Measurements from ENCODE around the gene TBCD. TPM values are rescaled to one million over a fixed set of nuclear protein-coding genes. Genes with fewer than 3 reads are reported as not detected.
A peak's percentile ranks its signal among the peaks of the same experiment; 100 is the strongest.

The TBCD gene
- total and polyA plus RNA-seq, 12 donors: 41.3 to 107 (median 52.4) TPM

DNA sequence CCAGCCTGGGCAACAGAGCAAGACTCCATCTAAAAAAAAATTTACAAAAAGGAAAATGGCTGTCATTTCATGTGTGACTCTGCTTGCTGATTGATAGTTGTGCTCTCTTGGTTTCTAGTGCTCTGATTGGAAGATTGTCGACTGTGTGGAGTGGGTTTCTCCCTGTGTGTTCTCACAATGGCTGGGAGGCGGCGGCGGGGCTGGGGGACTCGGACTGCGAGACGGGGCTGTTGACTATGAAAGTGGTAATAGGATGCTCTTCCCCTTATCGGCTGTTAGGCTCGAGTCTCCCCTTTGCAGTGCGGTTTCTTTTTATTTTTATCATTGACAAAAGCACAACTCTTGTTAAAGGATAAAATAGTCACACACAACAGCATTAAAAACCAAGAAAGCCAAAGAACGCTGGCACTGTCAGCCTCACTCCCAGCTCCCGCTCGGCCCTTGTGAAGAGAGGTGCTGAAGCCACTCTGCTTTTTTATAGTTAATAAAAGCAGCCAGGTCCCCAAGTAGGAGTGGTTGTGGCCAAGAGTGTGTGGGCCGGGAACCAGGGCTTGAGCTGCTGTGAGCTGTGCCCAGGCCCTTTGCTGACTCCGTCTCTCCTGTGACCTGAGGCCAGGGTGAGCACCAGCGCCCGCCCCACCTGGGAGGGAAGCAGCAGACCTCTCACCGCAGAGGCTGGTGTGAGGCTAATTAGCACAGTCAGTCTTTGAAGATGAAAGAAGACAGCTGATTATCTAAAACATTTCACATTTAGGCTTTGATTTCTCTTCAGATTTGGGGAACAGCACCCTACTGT is 36.5 kb downstream of the TBCD start:
- Histone ChIP-seq H3K4me3 (no peak overlapping the region), H3K36me3 (peaks cover 0 to 20% (median 8%) of the 10 kb centered on the region in 9 donors), H3K9me3 (no peaks in the 10 kb centered on the region), H3K4me1 (peaks cover 0 to 14% (median 0%) of the 10 kb centered on the region in 9 donors), H3K27ac (no peak overlapping the region), H3K27me3 (no peaks in the 10 kb centered on the region)
- peak in 3 of 8 donors; percentile 44 to 52 (median 46) for ATAC-seq
- TF ChIP-seq, protein P1, sequence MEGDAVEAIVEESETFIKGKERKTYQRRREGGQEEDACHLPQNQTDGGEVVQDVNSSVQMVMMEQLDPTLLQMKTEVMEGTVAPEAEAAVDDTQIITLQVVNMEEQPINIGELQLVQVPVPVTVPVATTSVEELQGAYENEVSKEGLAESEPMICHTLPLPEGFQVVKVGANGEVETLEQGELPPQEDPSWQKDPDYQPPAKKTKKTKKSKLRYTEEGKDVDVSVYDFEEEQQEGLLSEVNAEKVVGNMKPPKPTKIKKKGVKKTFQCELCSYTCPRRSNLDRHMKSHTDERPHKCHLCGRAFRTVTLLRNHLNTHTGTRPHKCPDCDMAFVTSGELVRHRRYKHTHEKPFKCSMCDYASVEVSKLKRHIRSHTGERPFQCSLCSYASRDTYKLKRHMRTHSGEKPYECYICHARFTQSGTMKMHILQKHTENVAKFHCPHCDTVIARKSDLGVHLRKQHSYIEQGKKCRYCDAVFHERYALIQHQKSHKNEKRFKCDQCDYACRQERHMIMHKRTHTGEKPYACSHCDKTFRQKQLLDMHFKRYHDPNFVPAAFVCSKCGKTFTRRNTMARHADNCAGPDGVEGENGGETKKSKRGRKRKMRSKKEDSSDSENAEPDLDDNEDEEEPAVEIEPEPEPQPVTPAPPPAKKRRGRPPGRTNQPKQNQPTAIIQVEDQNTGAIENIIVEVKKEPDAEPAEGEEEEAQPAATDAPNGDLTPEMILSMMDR (IDR thresholded peaks at IDR 0.05): no peak
- no peak for DNase-seq
- WGBS, 2 donors: 80 to 83% methylated on average over 18 of the region's 18 CpGs
- intact Hi-C loops (cut with DNase I): loop anchor here in 3 of 10 donors (10.0 kb wide), 3 partner anchors 56 to 266 kb away; partner anchors contain the start of gene ZNF750 (in 1 of the 3)

DNA sequence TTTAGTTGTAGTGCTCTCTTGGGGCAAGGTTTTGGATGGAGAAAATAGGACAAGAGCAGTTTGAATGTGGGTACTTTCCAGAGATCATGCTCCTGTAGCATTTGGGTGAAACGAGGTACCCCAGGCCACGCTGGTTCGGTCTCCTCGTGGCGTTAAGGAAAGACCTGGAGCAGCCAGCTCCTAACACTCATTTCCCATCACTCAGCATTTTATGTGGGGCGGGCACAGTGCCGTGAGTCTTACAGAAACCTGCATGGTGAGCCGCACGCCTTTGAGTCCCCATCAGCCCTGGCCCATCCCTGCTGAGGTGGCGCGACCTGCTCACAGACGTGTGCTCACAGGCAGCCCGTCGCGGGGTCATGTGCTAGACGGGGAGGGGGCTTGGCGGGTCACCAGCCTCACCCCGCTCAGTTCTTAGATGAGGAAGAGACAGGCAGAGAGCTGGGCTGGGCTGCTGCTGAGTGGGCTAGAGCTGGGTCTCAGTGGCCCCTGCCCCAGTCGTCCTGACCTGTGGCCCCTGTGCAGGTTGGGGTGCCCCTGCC is 37.3 kb downstream of the TBCD start:
- TF ChIP-seq, protein P1 (IDR thresholded peaks at IDR 0.05): no peak
- DNase-seq (no peak), ATAC-seq (peak in 1 of 8 donors; percentile 8)
- intact Hi-C loops (cut with DNase I): loop anchor here in 3 of 10 donors (10.0 kb wide), 3 partner anchors 56 to 266 kb away; partner anchors contain the start of gene ZNF750 (in 1 of the 3)
- Histone ChIP-seq H3K4me3 (no peak overlapping the region), H3K4me1 (peaks cover 0 to 21% (median 4%) of the 10 kb centered on the region in 9 donors), H3K27me3 (no peaks in the 10 kb centered on the region), H3K27ac (no peak overlapping the region), H3K36me3 (peaks cover 0 to 13% (median 2%) of the 10 kb centered on the region in 9 donors), H3K9me3 (no peaks in the 10 kb centered on the region)
- WGBS, 2 donors: 94 to 95% methylated on average over 19 of the region's 19 CpGs

DNA sequence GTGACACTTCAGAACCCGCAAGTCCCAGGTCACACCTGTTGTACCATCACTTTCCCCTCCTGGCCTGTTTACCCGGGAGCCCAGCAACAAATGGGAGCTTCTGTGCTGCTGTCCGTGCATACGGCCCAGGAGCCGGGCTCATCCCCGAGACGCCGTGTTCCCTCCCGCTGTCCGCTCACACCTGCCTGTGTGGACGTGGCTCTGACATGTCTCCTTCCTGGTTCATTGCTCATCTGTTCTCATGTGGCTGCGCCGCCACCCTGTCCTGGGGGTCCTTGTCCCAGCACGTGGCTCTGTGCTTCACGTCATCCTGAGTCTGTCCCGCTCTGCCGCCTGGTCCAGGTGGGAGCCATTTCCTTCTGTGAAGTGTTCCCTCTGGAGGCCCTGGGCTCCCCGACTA is 37.9 kb downstream of the TBCD start:
- Histone ChIP-seq H3K9me3 (no peaks in the 10 kb centered on the region), H3K4me1 (peaks cover 0 to 28% (median 10%) of the 10 kb centered on the region in 9 donors), H3K4me3 (no peak overlapping the region), H3K36me3 (peaks cover 0 to 7% (median 0%) of the 10 kb centered on the region in 9 donors), H3K27ac (no peak overlapping the region), H3K27me3 (no peaks in the 10 kb centered on the region)
- TF ChIP-seq, protein P1 (IDR thresholded peaks at IDR 0.05): no peak
- ATAC-seq (no peak), DNase-seq (no peak)
- WGBS, 2 donors: 95 to 97% methylated on average over 18 of the region's 18 CpGs
- intact Hi-C loops (cut with DNase I): loop anchor here in 3 of 10 donors (10.0 kb wide), 3 partner anchors 55 to 265 kb away; partner anchors contain the start of gene ZNF750 (in 1 of the 3)

DNA sequence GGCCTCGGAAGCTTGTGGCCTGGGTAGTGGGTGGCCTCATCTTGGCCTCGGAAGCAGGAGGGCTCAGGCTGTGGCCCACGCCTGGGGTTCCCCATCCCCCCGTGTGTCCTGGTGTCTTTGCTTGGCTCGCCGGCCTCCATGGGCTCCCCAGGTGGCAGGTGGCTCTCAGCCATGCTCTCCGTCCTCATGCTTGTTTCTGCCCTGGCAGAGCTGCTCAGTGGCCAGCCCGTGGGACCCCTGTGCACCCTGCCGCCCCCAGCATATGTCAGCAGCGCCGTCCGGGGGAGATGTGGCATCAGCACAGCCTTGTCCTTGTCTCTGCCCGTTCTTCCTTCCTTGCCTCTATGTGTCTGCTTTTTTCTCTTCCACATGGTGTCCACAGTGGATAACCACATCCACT is 38.5 kb downstream of the TBCD start:
- ATAC-seq (no peak), DNase-seq (no peak)
- TF ChIP-seq, protein P1 (IDR thresholded peaks at IDR 0.05): no peak
- peaks cover 0 to 9% (median 0%) of the 10 kb centered on the region in 9 donors for H3K36me3 ChIP-seq
- H3K4me3 ChIP-seq: no peak overlapping the region
- 96% methylated on average over 13 of the region's 13 CpGs for WGBS, 2 donors
- H3K27me3 ChIP-seq: no peaks in the 10 kb centered on the region
- H3K4me1 ChIP-seq: peaks cover 0 to 33% (median 14%) of the 10 kb centered on the region in 9 donors
- no peak overlapping the region for H3K27ac ChIP-seq
- H3K9me3 ChIP-seq: no peaks in the 10 kb centered on the region
- intact Hi-C loops (cut with DNase I): no loop called here
